Renal cortical epithelial cell (primary cell): Measurements from ENCODE around the gene AQP5. TPM values are rescaled to one million over a fixed set of nuclear protein-coding genes. Genes with fewer than 3 reads are reported as not detected.

Source experiments
- DNase-seq: peaks from one replicate; pipeline ENCODE4 v3.0.0-alpha.2; 2011; ENCODE audit warnings: low read depth
- total RNA-seq: library from RNA; depleted of rRNA; stranded (reverse); fragments of >200 nt; gene quantifications from 2 replicates; pipeline ENCODE4 v1.2.3, GENCODE V29; 2014

AQP5 gene
- total RNA-seq, 1 donor from 2014 or later: not detected

- no peak for DNase-seq
Measured at GRCh38 chr12:49964849-49965624, 3.4 kb downstream of the AQP5 start.

- no peak for DNase-seq
Measured at GRCh38 chr12:49965836-49966235, 4.2 kb downstream of the AQP5 start.

GRCh38 chr12:49966511-49967041 is 4.9 kb downstream of the AQP5 start:
- no peak for DNase-seq

GRCh38 chr12:49967042-49967776 is 5.5 kb downstream of the AQP5 start:
- peak; percentile 61 for DNase-seq

GRCh38 chr12:49967777-49968250 is 6.1 kb downstream of the AQP5 start:
- no peak for DNase-seq

GRCh38 chr12:49968471-49968870 is 6.8 kb downstream of the AQP5 start:
- DNase-seq: no peak

- DNase-seq: no peak
Measured at GRCh38 chr12:49969027-49969426, 7.4 kb downstream of the AQP5 start.

- no peak for DNase-seq
Measured at GRCh38 chr12:49969651-49970429, 8.2 kb downstream of the AQP5 start.

- no peak for DNase-seq
Measured at GRCh38 chr12:49970658-49971057, 9.0 kb downstream of the AQP5 start.

- no peak for DNase-seq
Measured at GRCh38 chr12:49971141-49971540, 9.5 kb downstream of the AQP5 start.

GRCh38 chr12:49972129-49972528 is 10.5 kb downstream of the AQP5 start:
- no peak for DNase-seq

GRCh38 chr12:49972641-49973360 is 11.1 kb downstream of the AQP5 start, which contains the start of gene AQP6:
AQP6 (plus strand) TSS chr12:49972947; CDS start chr12:49973174, 227 bp downstream.
- no peak for DNase-seq

- no peak for DNase-seq
Measured at GRCh38 chr12:49973361-49973830, 11.7 kb downstream of the AQP5 start.

- peak; percentile 47 for DNase-seq
Measured at GRCh38 chr12:49974231-49974675, 12.6 kb downstream of the AQP5 start.

- DNase-seq: no peak
Measured at GRCh38 chr12:49974677-49975317, 13.1 kb downstream of the AQP5 start.

- DNase-seq: no peak
Measured at GRCh38 chr12:49975318-49975761, 13.7 kb downstream of the AQP5 start.

- no peak for DNase-seq
Measured at GRCh38 chr12:49976557-49976956, 14.9 kb downstream of the AQP5 start.

- no peak for DNase-seq
Measured at GRCh38 chr12:49978125-49978524, 16.5 kb downstream of the AQP5 start.

GRCh38 chr12:49979016-49979586 is 17.4 kb downstream of the AQP5 start:
- DNase-seq: no peak

- DNase-seq: no peak
Measured at GRCh38 chr12:49979791-49980190, 18.1 kb downstream of the AQP5 start.
